Measurements from ENCODE around the gene TNFAIP6. TPM values are rescaled to one million over a fixed set of nuclear protein-coding genes. Genes with fewer than 3 reads are reported as not detected.

The TNFAIP6 gene
- total and polyA plus RNA-seq, 10 of the 15 experiments (the other 5 are each of a cell fraction or from before 2014, with no cell fraction given) = 0.68 to 5.7 (median 1.3) TPM

DNA sequence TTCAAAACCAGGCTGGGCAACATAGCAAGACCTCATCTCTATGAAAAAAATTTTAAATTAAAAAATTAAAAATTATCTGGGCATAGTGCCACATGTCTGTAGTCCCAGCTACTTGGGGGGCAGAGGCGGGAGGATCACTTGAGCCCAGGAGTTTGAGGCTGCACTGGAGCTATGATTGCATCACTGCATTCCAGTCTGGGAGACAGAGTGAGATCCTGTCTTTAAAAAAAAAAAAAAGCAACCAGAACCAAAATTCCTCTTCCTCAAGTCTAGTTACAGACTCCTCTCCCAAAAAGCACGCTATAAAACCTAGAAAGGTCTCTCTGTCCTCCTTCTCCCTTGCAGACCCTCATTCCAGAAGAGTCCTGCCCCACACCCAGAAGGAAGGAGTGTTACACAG lies 23.9 kb downstream of the TNFAIP6 start:
- H3K4me3 ChIP-seq = no peak overlapping the region
- BruUV-seq (replicated peaks) = no TSS peak
- RAD21 ChIA-PET (ENCODE audit: unreplicated experiment) = interaction anchor here (0.6 kb wide), 1 partner anchor 100 kb away, joined by 3 read pairs; no protein-coding TSS in a partner anchor
- no peak for DNase-seq (ENCODE audit: low read depth, low spot score)
- no peak overlapping the region for H3K4me2 ChIP-seq (ENCODE audit: control insufficient read depth, insufficient read depth)
- POLR2A ChIA-PET = interaction anchor here (0.5 kb wide), 1 partner anchor 56 kb away, joined by 3 read pairs; no protein-coding TSS in a partner anchor
- H3K27me3 ChIP-seq (replicated peaks in 1 of 2; ENCODE audit: control insufficient read depth in 2 of 2, insufficient read depth in 2 of 2, low read length in 1 of 2) = no peaks in the 10 kb centered on the region
- no peak overlapping the region for H3K27ac ChIP-seq (ENCODE audit: control insufficient read depth, insufficient read depth)
- no peak for ATAC-seq
- WGBS (ENCODE audit: insufficient coverage, insufficient replicate concordance, low lambda C conversion rate, missing lambda C conversion rate) = 100% methylated on average over 2 of the region's 2 CpGs
- in situ Hi-C loops (cut with MboI) (no loop called here), intact Hi-C loops (cut with micrococcal nuclease; ENCODE audit: unreplicated experiment) (no loop called here)
- H3K4me1 ChIP-seq (ENCODE audit: control insufficient read depth, insufficient read depth, low read length) = no peaks in the 10 kb centered on the region
- H3K9ac ChIP-seq (ENCODE audit: control insufficient read depth, insufficient read depth, low read length) = no peak overlapping the region
- FAIRE-seq = no peak
- no peaks in the 10 kb centered on the region for H3K36me3 ChIP-seq (ENCODE audit: control insufficient read depth in 2 of 2, insufficient read depth in 2 of 2, low read length in 1 of 2)
- CTCF ChIA-PET = no interaction called here
- H4K20me1 ChIP-seq (ENCODE audit: control insufficient read depth, insufficient read depth) = no peaks in the 10 kb centered on the region
- H3K79me2 ChIP-seq (ENCODE audit: control insufficient read depth, insufficient read depth, low read length) = no peaks in the 10 kb centered on the region
- H2AFZ ChIP-seq (ENCODE audit: control insufficient read depth, low read depth, low read length) = no peak overlapping the region
- SMC1A ChIA-PET (ENCODE audit: uncharacterized antibody, unreplicated experiment) = no interaction called here
- H3K9me3 ChIP-seq (replicated peaks; ENCODE audit: control insufficient read depth, insufficient read depth, low read length) = no peaks in the 10 kb centered on the region
- no peak for TF ChIP-seq SREBF2 (IDR thresholded peaks at IDR 0.05; ENCODE audit: low read length)
- TF ChIP-seq, protein P1, sequence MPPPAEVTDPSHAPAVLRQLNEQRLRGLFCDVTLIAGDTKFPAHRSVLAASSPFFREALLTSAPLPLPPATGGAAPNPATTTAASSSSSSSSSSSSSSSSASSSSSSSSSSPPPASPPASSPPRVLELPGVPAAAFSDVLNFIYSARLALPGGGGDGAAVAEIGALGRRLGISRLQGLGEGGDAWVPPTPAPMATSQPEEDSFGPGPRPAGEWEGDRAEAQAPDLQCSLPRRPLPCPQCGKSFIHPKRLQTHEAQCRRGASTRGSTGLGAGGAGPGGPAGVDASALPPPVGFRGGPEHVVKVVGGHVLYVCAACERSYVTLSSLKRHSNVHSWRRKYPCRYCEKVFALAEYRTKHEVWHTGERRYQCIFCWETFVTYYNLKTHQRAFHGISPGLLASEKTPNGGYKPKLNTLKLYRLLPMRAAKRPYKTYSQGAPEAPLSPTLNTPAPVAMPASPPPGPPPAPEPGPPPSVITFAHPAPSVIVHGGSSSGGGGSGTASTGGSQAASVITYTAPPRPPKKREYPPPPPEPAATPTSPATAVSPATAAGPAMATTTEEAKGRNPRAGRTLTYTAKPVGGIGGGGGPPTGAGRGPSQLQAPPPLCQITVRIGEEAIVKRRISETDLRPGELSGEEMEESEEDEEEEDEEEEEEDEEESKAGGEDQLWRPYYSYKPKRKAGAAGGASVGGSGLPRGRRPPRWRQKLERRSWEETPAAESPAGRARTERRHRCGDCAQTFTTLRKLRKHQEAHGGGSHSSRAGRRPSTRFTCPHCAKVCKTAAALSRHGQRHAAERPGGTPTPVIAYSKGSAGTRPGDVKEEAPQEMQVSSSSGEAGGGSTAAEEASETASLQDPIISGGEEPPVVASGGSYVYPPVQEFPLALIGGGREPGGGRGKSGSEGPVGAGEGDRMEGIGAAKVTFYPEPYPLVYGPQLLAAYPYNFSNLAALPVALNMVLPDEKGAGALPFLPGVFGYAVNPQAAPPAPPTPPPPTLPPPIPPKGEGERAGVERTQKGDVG (CRISPR knock-in tag; IDR thresholded peaks at IDR 0.05) = no peak
- no peak for TF ChIP-seq TARDBP (IDR thresholded peaks at IDR 0.05; ENCODE audit: borderline replicate concordance)
- TF ChIP-seq, protein P2, sequence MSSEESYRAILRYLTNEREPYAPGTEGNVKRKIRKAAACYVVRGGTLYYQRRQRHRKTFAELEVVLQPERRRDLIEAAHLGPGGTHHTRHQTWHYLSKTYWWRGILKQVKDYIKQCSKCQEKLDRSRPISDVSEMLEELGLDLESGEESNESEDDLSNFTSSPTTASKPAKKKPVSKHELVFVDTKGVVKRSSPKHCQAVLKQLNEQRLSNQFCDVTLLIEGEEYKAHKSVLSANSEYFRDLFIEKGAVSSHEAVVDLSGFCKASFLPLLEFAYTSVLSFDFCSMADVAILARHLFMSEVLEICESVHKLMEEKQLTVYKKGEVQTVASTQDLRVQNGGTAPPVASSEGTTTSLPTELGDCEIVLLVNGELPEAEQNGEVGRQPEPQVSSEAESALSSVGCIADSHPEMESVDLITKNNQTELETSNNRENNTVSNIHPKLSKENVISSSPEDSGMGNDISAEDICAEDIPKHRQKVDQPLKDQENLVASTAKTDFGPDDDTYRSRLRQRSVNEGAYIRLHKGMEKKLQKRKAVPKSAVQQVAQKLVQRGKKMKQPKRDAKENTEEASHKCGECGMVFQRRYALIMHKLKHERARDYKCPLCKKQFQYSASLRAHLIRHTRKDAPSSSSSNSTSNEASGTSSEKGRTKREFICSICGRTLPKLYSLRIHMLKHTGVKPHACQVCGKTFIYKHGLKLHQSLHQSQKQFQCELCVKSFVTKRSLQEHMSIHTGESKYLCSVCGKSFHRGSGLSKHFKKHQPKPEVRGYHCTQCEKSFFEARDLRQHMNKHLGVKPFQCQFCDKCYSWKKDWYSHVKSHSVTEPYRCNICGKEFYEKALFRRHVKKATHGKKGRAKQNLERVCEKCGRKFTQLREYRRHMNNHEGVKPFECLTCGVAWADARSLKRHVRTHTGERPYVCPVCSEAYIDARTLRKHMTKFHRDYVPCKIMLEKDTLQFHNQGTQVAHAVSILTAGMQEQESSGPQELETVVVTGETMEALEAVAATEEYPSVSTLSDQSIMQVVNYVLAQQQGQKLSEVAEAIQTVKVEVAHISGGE (CRISPR knock-in tag; IDR thresholded peaks at IDR 0.05) = no peak
- no peak for TF ChIP-seq PAX5 (IDR thresholded peaks at IDR 0.05; ENCODE audit: borderline replicate concordance, low read depth, low read length)
- TF ChIP-seq, protein P3, sequence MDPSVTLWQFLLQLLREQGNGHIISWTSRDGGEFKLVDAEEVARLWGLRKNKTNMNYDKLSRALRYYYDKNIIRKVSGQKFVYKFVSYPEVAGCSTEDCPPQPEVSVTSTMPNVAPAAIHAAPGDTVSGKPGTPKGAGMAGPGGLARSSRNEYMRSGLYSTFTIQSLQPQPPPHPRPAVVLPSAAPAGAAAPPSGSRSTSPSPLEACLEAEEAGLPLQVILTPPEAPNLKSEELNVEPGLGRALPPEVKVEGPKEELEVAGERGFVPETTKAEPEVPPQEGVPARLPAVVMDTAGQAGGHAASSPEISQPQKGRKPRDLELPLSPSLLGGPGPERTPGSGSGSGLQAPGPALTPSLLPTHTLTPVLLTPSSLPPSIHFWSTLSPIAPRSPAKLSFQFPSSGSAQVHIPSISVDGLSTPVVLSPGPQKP (IDR thresholded peaks at IDR 0.05; ENCODE audit: low read depth, low read length) = no peak
- TF ChIP-seq RCOR1 (conservative IDR thresholded peaks at IDR 0.05; ENCODE audit: low read depth, low read length) = no peak
- TF ChIP-seq MYC (IDR thresholded peaks at IDR 0.05; ENCODE audit: insufficient read depth, insufficient read length, insufficient replicate concordance, low read length, severe bottlenecking) = no peak
- TF ChIP-seq, protein P4, sequence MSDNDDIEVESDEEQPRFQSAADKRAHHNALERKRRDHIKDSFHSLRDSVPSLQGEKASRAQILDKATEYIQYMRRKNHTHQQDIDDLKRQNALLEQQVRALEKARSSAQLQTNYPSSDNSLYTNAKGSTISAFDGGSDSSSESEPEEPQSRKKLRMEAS (IDR thresholded peaks at IDR 0.05; ENCODE audit: low read depth, low read length) = no peak
- no peak for TF ChIP-seq RUNX3 (IDR thresholded peaks at IDR 0.05; ENCODE audit: low read length)
- no peak for TF ChIP-seq MTA2 (IDR thresholded peaks at IDR 0.05; ENCODE audit: low read depth)
- no peak for TF ChIP-seq TAF1 (IDR thresholded peaks at IDR 0.05; ENCODE audit: borderline replicate concordance, low read depth, low read length)
- TF ChIP-seq SIN3A (IDR thresholded peaks at IDR 0.05; ENCODE audit: low read depth, low read length) = no peak
- no peak for TF ChIP-seq ETV6 (conservative IDR thresholded peaks at IDR 0.05 in 1 of 2, IDR thresholded peaks at IDR 0.05 in 1 of 2; ENCODE audit: borderline replicate concordance in 1 of 2, low read depth in 1 of 2)
- TF ChIP-seq, protein P5, sequence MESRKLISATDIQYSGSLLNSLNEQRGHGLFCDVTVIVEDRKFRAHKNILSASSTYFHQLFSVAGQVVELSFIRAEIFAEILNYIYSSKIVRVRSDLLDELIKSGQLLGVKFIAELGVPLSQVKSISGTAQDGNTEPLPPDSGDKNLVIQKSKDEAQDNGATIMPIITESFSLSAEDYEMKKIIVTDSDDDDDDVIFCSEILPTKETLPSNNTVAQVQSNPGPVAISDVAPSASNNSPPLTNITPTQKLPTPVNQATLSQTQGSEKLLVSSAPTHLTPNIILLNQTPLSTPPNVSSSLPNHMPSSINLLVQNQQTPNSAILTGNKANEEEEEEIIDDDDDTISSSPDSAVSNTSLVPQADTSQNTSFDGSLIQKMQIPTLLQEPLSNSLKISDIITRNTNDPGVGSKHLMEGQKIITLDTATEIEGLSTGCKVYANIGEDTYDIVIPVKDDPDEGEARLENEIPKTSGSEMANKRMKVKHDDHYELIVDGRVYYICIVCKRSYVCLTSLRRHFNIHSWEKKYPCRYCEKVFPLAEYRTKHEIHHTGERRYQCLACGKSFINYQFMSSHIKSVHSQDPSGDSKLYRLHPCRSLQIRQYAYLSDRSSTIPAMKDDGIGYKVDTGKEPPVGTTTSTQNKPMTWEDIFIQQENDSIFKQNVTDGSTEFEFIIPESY (IDR thresholded peaks at IDR 0.05) = no peak

Measured in GM12878 (cell line).